ENCODE measurements around the gene DIAPH3. TPM values are rescaled to one million over a fixed set of nuclear protein-coding genes. Genes with fewer than 3 reads are reported as not detected.

The DIAPH3 gene
- total RNA-seq, 1 donor from 2014 or later = 11.4 TPM

- peaks cover 28% of the 10 kb centered on the region for H3K4me1 Mint-ChIP-seq (ENCODE audit: low read depth)
- no peaks in the 10 kb centered on the region for H3K9me3 Mint-ChIP-seq (ENCODE audit: low read depth)
- H3K27ac Mint-ChIP-seq = peak overlapping the region; percentile 18
- no peaks in the 10 kb centered on the region for H3K36me3 Mint-ChIP-seq (ENCODE audit: insufficient read depth)
- no peak overlapping the region for H3K4me3 Mint-ChIP-seq (ENCODE audit: low read depth)
- TF ChIP-seq CTCF (IDR thresholded peaks at IDR 0.05; ENCODE audit: unreplicated experiment) = no peak
- no peak for DNase-seq (ENCODE audit: low spot score, unreplicated experiment)
- H3K27me3 Mint-ChIP-seq = no peaks in the 10 kb centered on the region
These were observed 479.6 kb downstream of the DIAPH3 start for GRCh38 chr13:59684105-59684504.

- Mint-ChIP-seq H3K4me1 (ENCODE audit: low read depth) (peaks cover 21% of the 10 kb centered on the region), H3K4me3 (ENCODE audit: low read depth) (no peak overlapping the region), H3K27me3 (no peaks in the 10 kb centered on the region), H3K9me3 (ENCODE audit: low read depth) (no peaks in the 10 kb centered on the region), H3K27ac (no peak overlapping the region), H3K36me3 (ENCODE audit: insufficient read depth) (no peaks in the 10 kb centered on the region)
- DNase-seq (ENCODE audit: low spot score, unreplicated experiment) = no peak
- TF ChIP-seq CTCF (IDR thresholded peaks at IDR 0.05; ENCODE audit: unreplicated experiment) = no peak
These were observed 482.0 kb downstream of the DIAPH3 start for GRCh38 chr13:59681636-59682311.

GRCh38 chr13:59680429-59681024 is 483.2 kb downstream of the DIAPH3 start:
- H3K9me3 Mint-ChIP-seq (ENCODE audit: low read depth) = no peaks in the 10 kb centered on the region
- H3K36me3 Mint-ChIP-seq (ENCODE audit: insufficient read depth) = no peaks in the 10 kb centered on the region
- no peak for DNase-seq (ENCODE audit: low spot score, unreplicated experiment)
- peak; percentile 88 for TF ChIP-seq CTCF (IDR thresholded peaks at IDR 0.05; ENCODE audit: unreplicated experiment)
- no peak overlapping the region for H3K27ac Mint-ChIP-seq
- no peak overlapping the region for H3K4me3 Mint-ChIP-seq (ENCODE audit: low read depth)
- H3K27me3 Mint-ChIP-seq = no peaks in the 10 kb centered on the region
- H3K4me1 Mint-ChIP-seq (ENCODE audit: low read depth) = peaks cover 17% of the 10 kb centered on the region

GRCh38 chr13:59679254-59679653 is 484.5 kb downstream of the DIAPH3 start:
- TF ChIP-seq CTCF (IDR thresholded peaks at IDR 0.05; ENCODE audit: unreplicated experiment) = no peak
- Mint-ChIP-seq H3K36me3 (ENCODE audit: insufficient read depth) (no peaks in the 10 kb centered on the region), H3K27ac (no peak overlapping the region), H3K9me3 (ENCODE audit: low read depth) (no peaks in the 10 kb centered on the region), H3K4me3 (ENCODE audit: low read depth) (no peak overlapping the region), H3K4me1 (ENCODE audit: low read depth) (peaks cover 8% of the 10 kb centered on the region), H3K27me3 (no peaks in the 10 kb centered on the region)
- DNase-seq (ENCODE audit: low spot score, unreplicated experiment) = no peak

- TF ChIP-seq CTCF (IDR thresholded peaks at IDR 0.05; ENCODE audit: unreplicated experiment) = peak; percentile 95
- Mint-ChIP-seq H3K27ac (no peak overlapping the region), H3K4me3 (ENCODE audit: low read depth) (no peak overlapping the region), H3K9me3 (ENCODE audit: low read depth) (no peaks in the 10 kb centered on the region), H3K36me3 (ENCODE audit: insufficient read depth) (no peaks in the 10 kb centered on the region), H3K4me1 (ENCODE audit: low read depth) (no peaks in the 10 kb centered on the region), H3K27me3 (no peaks in the 10 kb centered on the region)
- no peak for DNase-seq (ENCODE audit: low spot score, unreplicated experiment)
These were observed 485.5 kb downstream of the DIAPH3 start for GRCh38 chr13:59677966-59678814.

Data from progenitor cell of endocrine pancreas (in vitro differentiated cells).